ENCODE data around the gene PI4K2A. TPM values are rescaled to one million over a fixed set of nuclear protein-coding genes. Genes with fewer than 3 reads are reported as not detected.

Gene PI4K2A
- total RNA-seq, 4 donors from 2014 or later = 14.8 to 25.8 (median 22.7) TPM

DNA sequence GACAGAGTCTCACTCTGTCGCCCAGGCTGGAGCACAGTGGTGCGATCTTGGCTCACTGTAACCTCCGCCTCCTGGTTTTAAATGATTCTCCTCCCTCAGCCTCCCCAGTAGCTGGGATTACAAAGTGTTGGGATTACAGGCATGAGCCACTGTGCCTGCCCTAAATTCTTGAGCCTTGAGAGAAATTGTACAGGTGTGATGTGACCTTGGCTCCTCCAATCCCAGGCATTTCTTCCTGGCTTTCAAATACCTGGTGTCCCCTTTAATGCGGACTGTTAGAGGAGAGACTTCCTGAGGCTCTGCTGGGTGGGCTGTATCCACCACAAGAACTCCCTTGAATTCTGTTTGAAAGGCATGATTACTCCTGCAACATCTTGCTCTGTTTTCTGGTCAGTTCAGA, 22.2 kb upstream of the PI4K2A start:
- TF ChIP-seq EP300 (IDR thresholded peaks at IDR 0.05) (no peak), POLR2AphosphoS5 (IDR thresholded peaks at IDR 0.05) (no peak), CTCF (IDR thresholded peaks at IDR 0.05) (no peak), POLR2A (IDR thresholded peaks at IDR 0.05) (no peak)
- WGBS, 2 donors (ENCODE audit: low coverage in 1 of 2) = 93% methylated on average over 4 of the region's 4 CpGs; no CpG with 5 or more reads in 1 of the 2 donors
- no peaks in the 10 kb centered on the region for H3K4me1 ChIP-seq
- H3K27ac ChIP-seq = no peak overlapping the region
- peaks cover 0 to 38% of the 10 kb centered on the region in 2 donors for H3K36me3 ChIP-seq
- ATAC-seq = no peak
- H3K9me3 ChIP-seq = no peaks in the 10 kb centered on the region
- H3K4me3 ChIP-seq = no peak overlapping the region
- no peaks in the 10 kb centered on the region for H3K27me3 ChIP-seq

DNA sequence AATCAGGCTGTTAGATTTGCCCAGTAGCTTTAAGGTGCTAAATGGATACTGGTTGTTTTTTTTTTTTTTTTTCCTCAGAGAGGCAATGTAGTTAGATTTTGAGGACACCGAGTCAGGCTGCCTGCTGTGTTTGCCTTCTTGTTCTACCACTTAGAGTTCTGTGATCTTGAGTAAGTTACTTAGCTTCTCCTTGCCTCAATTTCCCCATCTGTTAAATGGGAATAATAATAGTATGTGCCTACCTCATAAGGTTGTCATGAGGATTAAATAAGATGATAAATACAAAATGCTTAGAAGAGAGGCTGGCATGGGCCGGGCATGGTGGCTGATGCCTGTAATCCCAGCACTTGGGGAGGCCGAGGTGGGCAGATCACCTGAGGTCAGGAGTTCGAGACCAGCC, 21.7 kb upstream of the PI4K2A start:
- no peak for ATAC-seq
- TF ChIP-seq POLR2A (IDR thresholded peaks at IDR 0.05) (no peak), POLR2AphosphoS5 (IDR thresholded peaks at IDR 0.05) (no peak), CTCF (IDR thresholded peaks at IDR 0.05) (no peak), EP300 (IDR thresholded peaks at IDR 0.05) (no peak)
- H3K4me1 ChIP-seq = no peaks in the 10 kb centered on the region
- H3K4me3 ChIP-seq = no peak overlapping the region
- H3K36me3 ChIP-seq = peaks cover 0 to 38% of the 10 kb centered on the region in 2 donors
- no peaks in the 10 kb centered on the region for H3K27me3 ChIP-seq
- H3K9me3 ChIP-seq = no peaks in the 10 kb centered on the region
- H3K27ac ChIP-seq = no peak overlapping the region
- WGBS, 2 donors (ENCODE audit: low coverage in 1 of 2) = 88% methylated on average over 2 of the region's 4 CpGs; no CpG with 5 or more reads in 1 of the 2 donors

- H3K4me1 ChIP-seq = no peaks in the 10 kb centered on the region
- TF ChIP-seq POLR2AphosphoS5 (IDR thresholded peaks at IDR 0.05) (no peak), CTCF (IDR thresholded peaks at IDR 0.05) (no peak), POLR2A (IDR thresholded peaks at IDR 0.05) (no peak), EP300 (IDR thresholded peaks at IDR 0.05) (no peak)
- H3K27ac ChIP-seq = no peak overlapping the region
- no peaks in the 10 kb centered on the region for H3K27me3 ChIP-seq
- peaks cover 0 to 8% of the 10 kb centered on the region in 2 donors for H3K36me3 ChIP-seq
- H3K4me3 ChIP-seq = no peak overlapping the region
- WGBS, 2 donors (ENCODE audit: low coverage in 1 of 2) = 100% methylated on average over 1 of the region's 1 CpG; no CpG with 5 or more reads in 1 of the 2 donors
- H3K9me3 ChIP-seq = no peaks in the 10 kb centered on the region
- ATAC-seq = no peak
Observed at GRCh38 chr10:97623277-97623676, 17.2 kb upstream of the PI4K2A start.

DNA sequence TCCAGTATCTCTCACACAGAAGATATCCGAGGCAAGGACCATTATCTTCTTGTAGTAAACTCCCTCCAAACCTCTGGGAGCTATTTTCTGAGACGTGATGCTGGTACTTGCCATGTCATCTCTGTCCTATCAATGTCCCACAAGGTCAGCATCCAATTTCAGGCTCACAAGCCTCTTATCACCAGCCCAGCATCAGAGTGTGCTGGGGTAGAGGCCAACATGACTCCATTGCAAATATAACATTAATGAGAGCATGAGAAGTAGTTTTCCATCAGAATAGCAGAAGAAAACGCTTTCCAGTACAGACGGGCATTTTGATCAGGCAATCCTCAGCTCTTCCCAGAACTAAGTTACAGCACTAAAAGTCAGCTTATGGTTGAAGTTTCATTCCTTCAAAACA, 12.7 kb upstream of the PI4K2A start:
- no peak overlapping the region for H3K4me3 ChIP-seq
- H3K36me3 ChIP-seq = no peaks in the 10 kb centered on the region
- H3K27me3 ChIP-seq = no peaks in the 10 kb centered on the region
- ATAC-seq = no peak
- H3K4me1 ChIP-seq = peaks cover 0 to 12% (median 0%) of the 10 kb centered on the region in 3 donors
- TF ChIP-seq CTCF (IDR thresholded peaks at IDR 0.05) (no peak), POLR2A (IDR thresholded peaks at IDR 0.05) (no peak), POLR2AphosphoS5 (IDR thresholded peaks at IDR 0.05) (no peak), EP300 (IDR thresholded peaks at IDR 0.05) (no peak)
- 42 to 72% methylated on average over 4 of the region's 4 CpGs for WGBS, 2 donors (ENCODE audit: low coverage in 1 of 2)
- H3K27ac ChIP-seq = no peak overlapping the region
- no peaks in the 10 kb centered on the region for H3K9me3 ChIP-seq

DNA sequence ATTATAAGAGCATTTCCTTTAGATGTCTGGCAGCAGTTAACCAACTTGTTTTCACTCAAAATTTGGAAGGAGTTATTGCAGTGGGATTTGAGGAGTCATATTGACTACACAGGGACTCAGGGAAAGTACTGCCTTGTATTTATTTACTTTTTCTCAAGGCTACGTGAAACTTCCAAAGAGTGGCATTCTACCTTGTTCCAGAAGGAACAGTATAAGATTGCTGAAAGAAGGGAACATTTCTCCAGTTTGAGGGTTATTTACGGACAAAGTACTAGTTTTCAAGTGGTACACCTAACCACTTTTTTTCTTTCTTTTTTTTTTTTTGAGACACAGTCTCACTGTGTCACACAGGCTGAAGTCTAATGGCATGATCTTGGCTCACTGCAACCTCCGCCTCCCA, 12.2 kb upstream of the PI4K2A start:
- Histone ChIP-seq H3K27ac (no peak overlapping the region), H3K27me3 (no peaks in the 10 kb centered on the region), H3K9me3 (no peaks in the 10 kb centered on the region), H3K4me1 (peaks cover 0 to 14% (median 0%) of the 10 kb centered on the region in 3 donors), H3K4me3 (no peak overlapping the region), H3K36me3 (no peaks in the 10 kb centered on the region)
- 50 to 72% methylated on average over 2 to 3 of the region's 3 CpGs for WGBS, 2 donors (ENCODE audit: low coverage in 1 of 2)
- no peak for ATAC-seq
- TF ChIP-seq POLR2A (IDR thresholded peaks at IDR 0.05) = no peak
- TF ChIP-seq CTCF (IDR thresholded peaks at IDR 0.05) = no peak
- no peak for TF ChIP-seq EP300 (IDR thresholded peaks at IDR 0.05)
- no peak for TF ChIP-seq POLR2AphosphoS5 (IDR thresholded peaks at IDR 0.05)

Measured in gastroesophageal sphincter (tissue), 4 donors.